Measurements from ENCODE around the gene NAA35.

NAA35 gene

DNA sequence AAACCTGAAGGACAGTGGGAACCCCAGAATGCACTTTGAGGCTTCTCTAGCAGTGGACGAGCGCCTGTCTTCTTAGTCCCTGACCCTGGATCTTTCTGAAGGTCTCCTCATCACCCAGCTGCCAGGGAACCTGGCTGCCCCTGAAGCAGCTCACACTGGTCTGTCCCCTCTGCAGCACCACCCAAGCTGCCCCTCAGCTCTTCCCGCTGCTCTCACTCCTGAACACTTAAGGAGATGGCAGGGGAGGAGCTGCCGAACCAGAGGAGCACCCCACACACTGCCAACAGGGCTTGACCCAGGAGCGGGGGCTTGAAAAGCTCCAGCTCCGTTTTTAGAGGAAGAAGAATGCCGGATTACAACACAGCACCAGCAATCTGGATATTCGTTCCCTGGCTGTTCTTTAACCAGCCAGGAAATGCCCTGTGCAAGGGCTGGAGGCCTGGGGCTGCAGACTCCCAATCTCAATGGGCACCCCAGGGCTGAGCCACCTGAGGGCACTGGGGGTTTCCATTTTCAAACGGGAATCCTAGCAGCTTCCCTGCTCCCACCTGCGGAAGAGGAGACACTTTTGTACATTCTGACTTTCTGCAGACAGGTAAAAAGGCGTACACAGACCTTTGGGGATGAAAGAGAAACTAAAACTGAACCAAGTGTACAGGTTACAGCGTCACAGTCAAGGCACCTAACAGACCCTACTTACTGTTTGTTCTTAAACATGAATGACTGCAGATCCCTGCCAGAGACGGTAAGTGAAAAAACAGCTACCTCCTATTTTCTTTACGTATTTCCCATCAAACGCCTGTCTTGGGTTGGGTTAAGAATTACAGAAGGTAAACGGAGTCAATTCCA, 122.1 kb downstream of the NAA35 start:
- no peak for DNase-seq (ENCODE audit: low read depth, low spot score)

DNA sequence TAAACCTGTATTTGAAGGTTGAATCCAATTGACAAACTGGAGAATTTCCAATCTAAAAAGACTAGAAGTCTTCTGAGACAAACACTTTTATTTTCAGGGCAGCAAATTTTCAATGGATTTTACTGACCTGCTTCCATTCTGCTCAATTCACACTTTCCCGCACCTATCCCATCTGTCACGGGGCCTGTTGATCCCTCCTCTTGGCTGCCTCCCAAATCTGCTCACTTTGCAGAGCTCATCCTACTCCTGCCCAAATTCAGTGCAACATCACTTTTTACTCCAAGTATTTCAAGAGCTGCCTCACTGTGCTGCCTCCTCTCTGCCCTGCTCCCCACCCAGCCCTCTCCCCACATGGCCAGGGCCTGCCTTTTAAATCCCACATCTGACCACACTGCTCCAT, 123.3 kb downstream of the NAA35 start:
- DNase-seq (ENCODE audit: low read depth, low spot score), result no peak

DNA sequence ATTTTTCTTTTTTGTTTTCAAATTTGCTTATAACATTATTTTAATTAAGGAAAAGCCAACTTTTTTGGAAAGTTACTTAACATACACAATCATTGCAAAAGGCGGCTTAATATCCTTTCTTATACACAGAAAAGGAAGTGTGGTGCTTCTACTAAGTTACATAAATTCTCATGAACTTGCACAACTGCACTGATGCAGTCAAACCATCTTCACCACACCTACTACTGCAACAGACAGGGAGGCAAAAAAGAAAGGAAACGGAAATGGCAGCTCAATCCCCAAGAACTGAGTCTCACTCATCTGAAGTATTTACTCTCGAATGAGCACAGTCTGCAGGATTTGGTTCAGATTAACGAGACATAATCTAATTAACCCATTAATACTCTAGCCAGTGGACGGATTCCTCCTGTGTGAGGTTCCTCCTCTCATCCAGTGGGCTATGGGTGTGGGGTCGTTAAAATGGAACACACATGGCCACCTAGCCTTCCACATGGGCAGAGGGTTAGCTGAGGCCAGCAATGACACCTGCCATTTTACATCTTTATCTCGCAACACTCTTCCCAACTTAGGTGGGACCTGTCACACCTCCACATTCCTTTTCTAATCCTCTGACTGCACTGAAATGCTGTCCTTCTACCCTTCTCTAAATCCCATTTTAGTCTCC, 128.4 kb downstream of the NAA35 start:
- DNase-seq (ENCODE audit: low read depth, low spot score), result no peak

All from activated CD4-positive, CD25-positive, alpha-beta regulatory T cell treated with anti-CD3 and anti-CD28 coated beads, Interleukin-2, amount 50 U/mL, for 16 hours (primary cell).